HS-5 (cell line): ENCODE measurements around the gene LGR4.
"Not testable (repeated sequence)": the region's sequence is repeated elsewhere in the genome, so short reads cannot be mapped to it uniquely, and the experiment has no call there.

ENCODE experiments used
- DNase-seq: peaks from one replicate; pipeline ENCODE4 v3.0.0-alpha.2; 2012; ENCODE audit warnings: low read depth

LGR4 gene, protein sequence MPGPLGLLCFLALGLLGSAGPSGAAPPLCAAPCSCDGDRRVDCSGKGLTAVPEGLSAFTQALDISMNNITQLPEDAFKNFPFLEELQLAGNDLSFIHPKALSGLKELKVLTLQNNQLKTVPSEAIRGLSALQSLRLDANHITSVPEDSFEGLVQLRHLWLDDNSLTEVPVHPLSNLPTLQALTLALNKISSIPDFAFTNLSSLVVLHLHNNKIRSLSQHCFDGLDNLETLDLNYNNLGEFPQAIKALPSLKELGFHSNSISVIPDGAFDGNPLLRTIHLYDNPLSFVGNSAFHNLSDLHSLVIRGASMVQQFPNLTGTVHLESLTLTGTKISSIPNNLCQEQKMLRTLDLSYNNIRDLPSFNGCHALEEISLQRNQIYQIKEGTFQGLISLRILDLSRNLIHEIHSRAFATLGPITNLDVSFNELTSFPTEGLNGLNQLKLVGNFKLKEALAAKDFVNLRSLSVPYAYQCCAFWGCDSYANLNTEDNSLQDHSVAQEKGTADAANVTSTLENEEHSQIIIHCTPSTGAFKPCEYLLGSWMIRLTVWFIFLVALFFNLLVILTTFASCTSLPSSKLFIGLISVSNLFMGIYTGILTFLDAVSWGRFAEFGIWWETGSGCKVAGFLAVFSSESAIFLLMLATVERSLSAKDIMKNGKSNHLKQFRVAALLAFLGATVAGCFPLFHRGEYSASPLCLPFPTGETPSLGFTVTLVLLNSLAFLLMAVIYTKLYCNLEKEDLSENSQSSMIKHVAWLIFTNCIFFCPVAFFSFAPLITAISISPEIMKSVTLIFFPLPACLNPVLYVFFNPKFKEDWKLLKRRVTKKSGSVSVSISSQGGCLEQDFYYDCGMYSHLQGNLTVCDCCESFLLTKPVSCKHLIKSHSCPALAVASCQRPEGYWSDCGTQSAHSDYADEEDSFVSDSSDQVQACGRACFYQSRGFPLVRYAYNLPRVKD

DNA sequence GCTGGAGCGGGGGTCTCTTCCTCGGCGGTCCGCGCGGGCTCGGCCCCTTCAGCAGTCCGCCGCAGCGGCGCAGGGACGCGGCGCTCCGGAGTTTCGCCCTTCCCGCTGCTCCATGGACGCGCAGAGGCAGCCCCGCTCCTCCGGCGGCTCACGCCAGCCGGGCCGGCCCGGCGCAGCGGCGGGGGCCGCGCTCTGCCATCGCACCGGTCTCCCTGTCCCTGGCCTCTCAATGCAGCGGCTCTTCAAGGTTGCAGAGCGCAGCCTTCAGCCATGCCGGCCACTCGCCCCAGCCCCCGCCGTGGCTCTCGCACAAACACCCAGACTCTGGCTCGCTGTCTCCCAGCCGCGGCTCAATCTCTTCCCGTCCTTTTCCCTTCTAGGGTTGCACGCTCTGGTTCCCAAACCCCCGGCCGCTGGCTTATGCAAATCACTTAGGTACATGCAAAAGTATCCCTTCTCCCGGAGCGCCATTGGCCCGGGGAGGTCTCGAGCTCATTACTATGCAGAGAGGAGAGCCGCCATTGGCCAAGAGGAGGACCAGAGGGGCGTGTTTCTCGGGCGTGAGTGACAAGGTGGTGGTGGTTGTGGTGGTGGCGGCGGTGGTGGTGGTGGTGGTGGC is at the start of gene LGR4:
Gene LGR4, minus strand, starts transcription at position 393 of the 619 bp plus-strand sequence. CDS start 488 bp downstream, outside the sequence.
- peak; percentile 65 for DNase-seq

DNA sequence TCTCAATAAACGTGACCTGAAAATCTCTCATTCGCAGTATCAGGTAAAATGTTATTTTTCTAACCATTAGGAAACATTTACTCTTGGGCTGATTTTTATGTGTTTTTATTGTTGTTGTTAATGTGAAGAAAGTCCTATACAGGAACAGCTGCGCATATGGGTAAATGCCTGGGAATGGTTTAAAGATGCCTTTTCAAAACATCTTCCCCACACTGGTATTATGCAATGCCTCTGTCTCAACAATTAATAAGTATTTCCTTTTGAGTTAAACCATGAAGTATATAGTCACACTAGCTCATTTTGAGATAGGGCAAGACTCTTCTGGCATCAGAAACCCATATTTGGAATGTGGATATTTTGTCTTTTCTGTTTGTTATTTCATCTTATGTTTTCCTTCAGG is 47.6 kb upstream of the LGR4 start:
- DNase-seq = no peak

GRCh38 chr11:27518518-27518917 is 45.9 kb upstream of the LGR4 start:
- DNase-seq = no peak

- not testable (repeated sequence) for DNase-seq
Observed at GRCh38 chr11:27517490-27517889, 44.9 kb upstream of the LGR4 start.

- DNase-seq = no peak
Observed at GRCh38 chr11:27514558-27514957, 42.0 kb upstream of the LGR4 start.

- no peak for DNase-seq
Observed at GRCh38 chr11:27514076-27514475, 41.5 kb upstream of the LGR4 start.

DNA sequence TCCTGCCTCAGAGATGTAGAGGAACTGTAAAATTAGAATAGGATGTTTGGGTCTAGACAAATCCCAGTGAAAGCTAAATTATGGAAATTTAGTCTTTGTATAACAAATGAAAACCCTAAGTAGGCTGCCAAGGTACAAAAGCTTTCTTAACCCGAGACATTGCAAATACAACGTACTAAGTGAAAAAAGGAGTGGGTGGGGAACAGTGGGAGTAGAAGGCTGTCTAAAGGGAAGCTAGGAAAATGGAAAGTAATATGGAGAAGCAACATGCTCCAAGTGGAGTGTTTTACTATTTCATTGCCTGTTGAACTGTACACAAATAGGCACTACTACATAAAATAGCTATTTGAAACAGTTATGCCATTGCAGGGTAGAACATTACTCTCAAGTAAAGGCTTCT is 40.8 kb upstream of the LGR4 start:
- DNase-seq = no peak

GRCh38 chr11:27512238-27512637 is 39.6 kb upstream of the LGR4 start:
- DNase-seq = no peak

GRCh38 chr11:27509908-27510307 is 37.3 kb upstream of the LGR4 start:
- DNase-seq = no peak

GRCh38 chr11:27507557-27508322 is 35.1 kb upstream of the LGR4 start:
- DNase-seq = no peak

- DNase-seq = peak; percentile 77
Observed at GRCh38 chr11:27506200-27507182, 33.9 kb upstream of the LGR4 start, which contains the start of gene LIN7C. TSS of gene LIN7C (minus strand) at chr11:27506769. CDS start at chr11:27506752, 17 bp downstream.

GRCh38 chr11:27505781-27506180 is 33.2 kb upstream of the LGR4 start:
- no peak for DNase-seq

DNA sequence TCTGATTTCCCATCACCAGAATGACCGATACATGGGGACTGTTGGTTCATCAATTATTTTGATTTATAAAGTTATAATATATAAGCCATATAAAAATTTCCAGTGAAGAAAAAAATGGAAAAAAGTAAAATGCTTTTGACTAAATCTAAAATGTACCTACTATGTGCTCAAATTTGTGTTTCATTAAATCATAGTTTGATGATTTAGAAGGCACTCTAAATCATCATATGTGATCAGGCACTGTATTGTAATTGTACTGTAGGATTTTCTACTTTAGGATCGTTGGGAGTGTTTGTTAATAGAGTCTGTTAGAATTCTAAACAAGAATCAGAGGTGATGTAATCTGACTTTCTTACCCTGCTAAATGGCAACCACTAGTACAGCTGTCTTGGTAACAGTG is 31.6 kb upstream of the LGR4 start:
- no peak for DNase-seq

DNA sequence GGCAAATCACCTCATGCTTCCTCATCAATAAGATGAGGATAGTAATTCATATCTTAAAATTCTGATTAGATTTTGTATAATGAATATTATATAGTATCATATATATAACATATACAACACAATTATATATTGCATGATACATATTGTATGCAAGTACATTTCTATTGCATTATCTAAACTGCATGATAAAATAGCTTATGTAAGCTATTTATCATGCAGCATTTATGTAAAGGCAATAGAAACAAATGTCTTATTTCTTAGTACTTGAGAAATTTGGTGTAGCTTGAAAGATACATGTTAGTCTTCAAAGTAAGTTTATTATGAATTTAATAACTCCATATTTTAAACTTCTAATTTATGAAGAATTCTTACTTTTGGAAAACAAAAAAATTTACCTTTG is 28.5 kb upstream of the LGR4 start:
- DNase-seq = no peak

- DNase-seq = no peak
Observed at GRCh38 chr11:27497911-27498310, 25.3 kb upstream of the LGR4 start.

DNA sequence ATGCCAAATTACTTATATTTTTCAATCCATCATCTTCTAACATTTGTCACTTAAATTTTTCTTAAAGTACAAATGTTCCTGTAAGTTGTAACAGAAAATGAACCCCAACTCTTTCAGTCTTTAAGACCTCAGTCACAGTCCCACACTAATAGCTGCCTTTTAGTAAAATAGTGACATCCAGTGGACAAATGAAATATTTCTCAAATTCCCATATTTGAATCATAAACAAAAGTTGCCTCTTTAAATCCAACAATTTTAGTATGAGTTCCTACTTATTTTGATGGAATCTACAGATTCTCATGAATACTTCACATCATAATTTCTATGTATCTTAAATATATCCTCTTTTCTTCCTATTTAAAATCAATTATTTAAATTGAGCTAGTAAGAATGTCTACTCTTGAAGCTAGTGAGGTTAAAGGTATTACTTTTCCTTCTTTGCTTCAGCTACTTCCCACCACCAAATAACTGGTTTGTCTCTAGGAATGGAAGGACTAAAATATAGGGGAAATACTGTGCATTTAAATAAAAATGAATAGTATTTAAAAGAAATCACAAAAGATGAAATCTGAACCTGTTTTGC is 24.8 kb upstream of the LGR4 start:
- no peak for DNase-seq

GRCh38 chr11:27496461-27496860 is 23.9 kb upstream of the LGR4 start:
- DNase-seq = no peak

DNA sequence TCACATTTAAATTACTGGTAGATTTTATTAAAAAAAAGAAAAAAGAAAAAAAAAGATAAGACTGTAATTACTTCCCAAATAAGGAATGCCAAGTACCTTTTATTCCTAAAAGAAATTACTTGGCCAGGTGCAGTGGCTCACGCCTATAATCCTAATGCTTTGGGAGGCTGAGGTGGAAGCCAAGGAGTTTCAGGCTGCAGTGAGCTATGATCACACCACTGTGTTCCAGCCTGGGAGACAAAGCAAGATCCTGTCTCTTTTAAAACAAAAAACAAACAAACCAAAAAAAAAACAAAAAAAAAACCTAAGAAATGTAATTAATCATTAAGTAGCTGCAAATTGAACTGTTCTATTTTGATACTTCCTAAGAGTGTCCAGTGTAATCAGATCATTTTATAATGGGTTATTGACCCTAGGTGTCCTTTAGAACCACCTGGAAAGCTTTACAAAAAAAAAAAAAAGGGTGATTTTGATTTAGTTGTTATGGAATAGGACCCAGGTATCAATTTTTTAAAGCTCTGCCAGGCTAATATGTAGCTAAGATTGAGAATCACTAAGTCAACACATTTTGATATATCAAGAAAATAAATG is 23.2 kb upstream of the LGR4 start:
- DNase-seq = no peak

GRCh38 chr11:27489092-27489491 is 16.5 kb upstream of the LGR4 start:
- DNase-seq = no peak

DNA sequence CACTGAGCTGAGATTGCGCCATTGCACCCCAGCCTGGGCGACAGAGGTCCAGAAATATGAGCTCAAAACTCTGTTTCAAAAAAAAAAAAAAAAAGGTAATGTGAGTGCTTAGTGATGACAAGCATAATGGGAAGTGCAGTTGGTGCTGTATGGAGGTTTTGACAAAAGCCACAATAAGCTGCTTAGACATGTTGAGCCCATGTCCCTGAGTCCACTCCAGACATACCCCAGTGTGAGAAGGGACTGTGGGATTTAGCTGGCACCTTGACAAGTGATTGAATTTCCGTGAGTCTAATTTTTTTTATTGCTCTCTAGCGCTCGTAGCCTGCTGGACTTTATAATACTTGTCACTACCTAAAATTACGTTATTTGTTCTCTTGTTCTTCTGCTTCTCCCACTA is 15.1 kb upstream of the LGR4 start:
- no peak for DNase-seq
